ENCODE results near the gene GPR156.

DNA sequence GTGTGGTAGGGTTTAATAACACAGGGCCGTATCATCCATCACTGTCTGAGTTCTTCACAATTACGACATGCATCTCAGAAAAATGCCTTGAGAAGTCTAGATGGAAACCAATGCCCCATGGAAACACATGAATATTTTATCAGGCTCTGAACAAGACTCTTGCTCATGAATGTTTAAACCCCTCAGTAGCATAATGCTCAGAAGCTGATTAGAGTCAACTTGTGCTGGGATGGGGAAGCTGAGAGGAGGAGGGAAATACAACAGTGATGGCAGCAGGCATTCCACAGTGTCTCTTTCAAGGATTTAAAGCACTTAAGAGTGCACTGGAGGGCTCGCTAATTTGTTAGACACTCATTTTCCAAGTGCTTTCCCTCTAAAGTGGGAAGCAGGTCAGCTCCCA is 3.8 kb downstream of the GPR156 start:
- TF ChIP-seq HDGF (IDR thresholded peaks at IDR 0.05; ENCODE audit: borderline replicate concordance) (no peak), FOXM1 (IDR thresholded peaks at IDR 0.05; ENCODE audit: borderline replicate concordance) (no peak), SP1 (IDR thresholded peaks at IDR 0.05) (no peak), SUZ12 (IDR thresholded peaks at IDR 0.05) (no peak), FOXA1 (IDR thresholded peaks at IDR 0.05) (no peak), BHLHE40 (IDR thresholded peaks at IDR 0.05; ENCODE audit: borderline replicate concordance) (no peak), NFRKB (IDR thresholded peaks at IDR 0.05) (no peak)

All from HEK293T (cell line).